Kidney epithelial cell (primary cell): Measurements from ENCODE around the gene PRKCB. TPM values are rescaled to one million over a fixed set of nuclear protein-coding genes. Genes with fewer than 3 reads are reported as not detected.

Source experiments
- DNase-seq: peaks from one replicate; pipeline ENCODE4 v3.0.0-alpha.2; 2010; ENCODE audit warnings: low read depth
- H3K27me3 ChIP-seq: 2 replicates; pipeline ENCODE4 v1.6.0; 2011; ENCODE audit warnings: low read length; ENCODE audit not compliant: control insufficient read depth, insufficient read depth
- H3K36me3 ChIP-seq: 2 replicates; pipeline ENCODE4 v1.5.1; 2011; ENCODE audit warnings: low read length; ENCODE audit not compliant: control insufficient read depth, insufficient read depth
- H3K4me3 ChIP-seq: 2 replicates; pipeline ENCODE4 v1.5.1; 2011; ENCODE audit warnings: low read depth, mild to moderate bottlenecking, control low read depth, low read length
- total RNA-seq: library from RNA; depleted of rRNA; stranded (reverse); fragments of >200 nt; gene quantifications from 2 replicates; pipeline ENCODE4 v1.2.3, GENCODE V29; 2015
- TF ChIP-seq, protein P1 (sequence below): IDR thresholded peaks from 2 replicates; pipeline ENCODE4 v1.5.1; 2011; ENCODE audit warnings: mild to moderate bottlenecking, moderate library complexity, low read length, control low read depth, inconsistent platforms; ENCODE audit not compliant: insufficient read depth, poor library complexity, severe bottlenecking

Gene PRKCB
- total RNA-seq, 1 donor from 2014 or later, result 7.1 TPM

DNA sequence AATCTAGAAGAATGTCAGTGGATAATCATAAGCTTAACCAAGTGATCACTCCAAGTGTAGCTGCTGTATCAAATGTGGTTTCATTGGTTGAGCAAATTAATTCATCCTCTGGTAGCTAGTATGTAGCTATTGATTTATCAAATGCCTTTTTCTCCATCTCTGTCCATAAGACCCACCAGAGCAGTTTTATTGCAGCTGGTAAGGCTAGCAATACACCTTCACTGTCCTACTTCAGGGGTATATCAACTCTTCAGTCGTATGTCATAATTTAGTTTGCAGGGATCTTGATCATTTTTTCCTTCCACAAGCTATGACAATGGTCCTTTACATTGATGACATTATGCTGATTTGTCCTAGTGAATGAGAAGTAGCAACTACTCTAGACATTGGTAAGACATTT lies 158.8 kb downstream of the PRKCB start:
- TF ChIP-seq, protein P1, sequence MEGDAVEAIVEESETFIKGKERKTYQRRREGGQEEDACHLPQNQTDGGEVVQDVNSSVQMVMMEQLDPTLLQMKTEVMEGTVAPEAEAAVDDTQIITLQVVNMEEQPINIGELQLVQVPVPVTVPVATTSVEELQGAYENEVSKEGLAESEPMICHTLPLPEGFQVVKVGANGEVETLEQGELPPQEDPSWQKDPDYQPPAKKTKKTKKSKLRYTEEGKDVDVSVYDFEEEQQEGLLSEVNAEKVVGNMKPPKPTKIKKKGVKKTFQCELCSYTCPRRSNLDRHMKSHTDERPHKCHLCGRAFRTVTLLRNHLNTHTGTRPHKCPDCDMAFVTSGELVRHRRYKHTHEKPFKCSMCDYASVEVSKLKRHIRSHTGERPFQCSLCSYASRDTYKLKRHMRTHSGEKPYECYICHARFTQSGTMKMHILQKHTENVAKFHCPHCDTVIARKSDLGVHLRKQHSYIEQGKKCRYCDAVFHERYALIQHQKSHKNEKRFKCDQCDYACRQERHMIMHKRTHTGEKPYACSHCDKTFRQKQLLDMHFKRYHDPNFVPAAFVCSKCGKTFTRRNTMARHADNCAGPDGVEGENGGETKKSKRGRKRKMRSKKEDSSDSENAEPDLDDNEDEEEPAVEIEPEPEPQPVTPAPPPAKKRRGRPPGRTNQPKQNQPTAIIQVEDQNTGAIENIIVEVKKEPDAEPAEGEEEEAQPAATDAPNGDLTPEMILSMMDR, result no peak
- H3K36me3 ChIP-seq, result no peaks in the 10 kb centered on the region
- no peaks in the 10 kb centered on the region for H3K27me3 ChIP-seq
- H3K4me3 ChIP-seq, result no peak overlapping the region
- no peak for DNase-seq

DNA sequence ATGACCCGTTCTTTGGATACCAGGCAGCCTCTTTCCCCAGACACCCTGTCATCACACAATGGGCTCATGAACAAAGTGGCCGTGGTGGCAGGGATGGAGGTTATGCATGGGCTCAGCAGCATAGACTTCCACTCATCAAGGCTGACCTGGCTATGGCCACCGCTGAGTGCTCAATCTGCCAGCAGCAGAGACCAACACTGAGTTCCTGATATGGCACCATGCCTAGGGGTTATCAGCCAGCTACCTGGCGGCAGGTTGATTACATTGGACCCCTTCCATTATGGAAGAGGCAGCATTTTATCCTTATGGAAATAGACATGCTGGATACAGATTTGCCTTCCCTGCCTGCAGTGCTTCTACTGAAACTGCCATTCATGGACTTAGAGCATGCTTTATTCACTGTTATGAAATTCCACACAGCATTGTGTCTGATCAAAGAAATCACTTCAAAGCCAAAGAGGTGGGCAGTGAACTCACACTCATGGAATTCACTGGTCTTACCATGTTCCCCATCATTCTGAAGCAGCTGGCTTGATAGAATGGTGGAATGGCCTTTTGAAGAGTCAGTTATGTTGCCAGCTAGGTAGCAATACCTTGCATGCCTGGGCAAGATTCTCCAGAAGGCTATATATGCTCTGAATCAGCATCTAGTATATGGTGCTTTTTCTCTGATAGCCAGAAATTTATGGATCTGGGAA lies 160.6 kb downstream of the PRKCB start:
- TF ChIP-seq, protein P1, result no peak
- DNase-seq, result no peak
- Histone ChIP-seq H3K36me3 (no peaks in the 10 kb centered on the region), H3K27me3 (no peaks in the 10 kb centered on the region), H3K4me3 (no peak overlapping the region)

DNA sequence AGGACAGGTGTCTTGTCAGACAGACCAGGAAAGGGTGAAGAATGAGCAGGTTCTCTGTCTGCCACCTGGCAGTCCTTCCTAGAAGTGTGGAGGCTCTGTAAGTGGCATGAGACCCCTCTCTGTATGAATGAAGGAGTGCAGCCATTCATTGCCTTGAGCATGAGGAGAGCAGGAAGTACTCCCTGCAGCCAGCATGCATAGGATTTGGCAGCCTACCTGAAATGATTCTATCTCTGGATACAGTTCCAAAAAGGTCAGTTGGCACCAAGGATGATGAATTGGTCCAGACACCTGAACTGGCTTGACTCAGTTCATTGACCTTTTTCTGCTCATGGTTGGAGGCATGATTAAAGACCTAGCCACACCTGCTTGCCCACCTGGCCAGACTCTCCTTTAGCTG lies 163.0 kb downstream of the PRKCB start:
- no peaks in the 10 kb centered on the region for H3K27me3 ChIP-seq
- no peak for DNase-seq
- no peaks in the 10 kb centered on the region for H3K36me3 ChIP-seq
- TF ChIP-seq, protein P1, result no peak
- H3K4me3 ChIP-seq, result no peak overlapping the region

DNA sequence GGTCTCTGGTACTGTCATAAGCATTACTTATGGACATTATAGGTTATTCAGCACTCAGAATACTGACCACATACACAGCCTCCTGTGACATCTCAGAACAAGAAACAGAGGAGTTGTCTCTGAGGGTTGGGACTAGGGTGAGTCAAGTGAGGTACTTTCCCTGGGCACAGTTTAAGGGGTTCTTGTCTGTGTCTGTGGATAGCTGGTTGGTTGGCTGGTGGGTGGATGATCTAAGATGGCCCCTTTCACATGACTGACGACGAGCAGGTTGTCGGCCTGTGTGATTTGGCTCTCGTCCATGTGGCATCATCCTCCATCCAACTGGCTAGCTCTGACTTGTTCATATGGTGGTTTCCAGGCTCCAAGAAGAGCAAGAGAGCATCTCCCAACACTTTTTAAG lies 163.9 kb downstream of the PRKCB start:
- H3K4me3 ChIP-seq, result no peak overlapping the region
- H3K27me3 ChIP-seq, result no peaks in the 10 kb centered on the region
- no peak for DNase-seq

DNA sequence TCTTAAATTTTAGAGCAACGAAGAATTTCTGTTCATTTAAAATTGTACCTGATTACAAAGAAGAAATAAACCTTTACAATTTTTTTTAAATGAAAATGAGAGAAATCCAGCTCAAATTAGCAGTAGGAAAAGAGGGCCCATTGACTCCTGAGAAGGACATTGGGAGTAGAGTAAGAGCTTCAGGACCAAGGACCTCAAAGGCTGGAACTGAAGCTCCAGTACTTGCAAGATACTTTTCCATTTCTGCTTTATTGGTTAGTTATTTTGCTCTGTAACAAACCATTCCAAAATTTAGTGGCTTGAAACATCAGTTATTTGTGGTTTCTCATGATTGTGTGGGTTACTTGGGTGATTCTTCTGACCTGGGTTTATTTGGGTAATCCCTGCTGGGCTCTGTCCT lies 165.9 kb downstream of the PRKCB start:
- TF ChIP-seq, protein P1, result no peak
- Histone ChIP-seq H3K4me3 (no peak overlapping the region), H3K36me3 (no peaks in the 10 kb centered on the region), H3K27me3 (no peaks in the 10 kb centered on the region)
- DNase-seq, result no peak

More for the DNA sequence above, 163.9 kb downstream of the PRKCB start:
- TF ChIP-seq, protein P1, result no peak
- no peaks in the 10 kb centered on the region for H3K36me3 ChIP-seq

DNA sequence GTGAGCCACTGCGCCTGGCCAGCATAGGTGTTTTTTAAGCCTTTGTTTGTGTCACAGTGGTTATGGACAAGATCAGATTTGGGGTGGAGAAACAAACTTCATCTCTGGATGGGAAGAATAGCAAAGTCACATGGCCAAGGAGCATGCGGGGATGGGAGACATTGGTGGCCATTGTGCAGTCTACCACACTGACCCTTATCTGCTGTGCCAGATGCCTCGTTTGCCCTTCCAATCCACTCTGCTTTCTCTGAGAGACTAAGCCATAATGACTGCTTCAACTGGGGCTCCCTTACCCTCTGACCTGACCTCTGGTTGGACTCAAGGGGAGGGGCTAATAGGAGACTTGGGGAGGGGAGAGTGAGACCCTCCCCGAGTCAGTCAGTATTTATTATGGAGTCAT lies 166.8 kb downstream of the PRKCB start:
- TF ChIP-seq, protein P1, result no peak
- Histone ChIP-seq H3K36me3 (no peaks in the 10 kb centered on the region), H3K27me3 (no peaks in the 10 kb centered on the region), H3K4me3 (no peak overlapping the region)
- no peak for DNase-seq
